Spinal cord (tissue), 4 donors: ENCODE results near the gene GTF2F2. TPM values are rescaled to one million over a fixed set of nuclear protein-coding genes. Genes with fewer than 3 reads are reported as not detected.

Source experiments
- polyA plus RNA-seq, 2 donors: library from polyadenylated mRNA; unstranded; fragments of 120-200 nt; gene quantifications; one replicate each; pipeline ENCODE4 v1.2.1, GENCODE V29; 2013; ENCODE audit not compliant: insufficient read length in 2 of 2
- small RNA-seq: library from RNA; depleted of rRNA; stranded (forward); fragments of <200 nt; gene quantifications from one replicate; pipeline ENCODE3, GENCODE V24; 2014; ENCODE audit warnings: low replicate concordance
- total RNA-seq, 2 donors: library from RNA; depleted of rRNA in 1 of 2; stranded (reverse); fragments of 120-200 nt in 1 of 2; fragments of >200 nt in 1 of 2; gene quantifications; one replicate each; pipeline versions ENCODE4 v1.2.3 to v1.2.4, GENCODE V29; 2013 to 2014

GTF2F2 gene
- total and polyA plus RNA-seq, 4 donors: 24.7 to 34.1 (median 28.7) TPM

Small RNAs within 50 kb of the gene (small RNA-seq; reads per million reads assigned to genes)
- not detected for gene AL138693.1
- gene AL138963.2: not detected

Other genes with a start within 250 kb of the GTF2F2 start
- gene NUFIP1, start 131.0 kb upstream of the GTF2F2 start, total RNA-seq: 1 to 10 TPM; 4.5 to 6.6 TPM
- gene NUFIP1, start 131.0 kb upstream of the GTF2F2 start, polyA plus RNA-seq: 10 to 100 TPM in 1 of 2 donors, 1 to 10 TPM in 1; 8.7 to 10.8 TPM
- 10 to 100 TPM; 36.9 to 44.9 TPM for gene GPALPP1, start 131.0 kb upstream of the GTF2F2 start, total RNA-seq
- 10 to 100 TPM; 34.7 to 35.5 TPM for gene GPALPP1, start 131.0 kb upstream of the GTF2F2 start, polyA plus RNA-seq
- 1 to 10 TPM; 2.1 to 7.4 TPM for gene KCTD4, start 80.5 kb downstream of the GTF2F2 start, total RNA-seq
- 1 to 10 TPM; 5.4 to 6.4 TPM for gene KCTD4, start 80.5 kb downstream of the GTF2F2 start, polyA plus RNA-seq
- gene TPT1, start 220.7 kb downstream of the GTF2F2 start, total RNA-seq: 1,000 to 10,000 TPM; 2,366 to 3,883 TPM
- 1,000 to 10,000 TPM; 2,881 to 3,017 TPM for gene TPT1, start 220.7 kb downstream of the GTF2F2 start, polyA plus RNA-seq